GM12891 (cell line): ENCODE data around the gene HTR3C.

ENCODE experiments used
- PAX5 ChIP-seq: IDR thresholded peaks from 2 replicates; pipeline ENCODE4 v1.6.1; 2011; ENCODE audit warnings: low read length, moderate library complexity, mild to moderate bottlenecking; ENCODE audit not compliant: insufficient read depth, severe bottlenecking
- POLR2A ChIP-seq: IDR thresholded peaks from 2 replicates; pipeline ENCODE4 v1.6.1; 2011; ENCODE audit warnings: low read depth, low read length, control low read depth
- POLR2AphosphoS5 ChIP-seq: IDR thresholded peaks from 2 replicates; pipeline ENCODE4 v1.6.1; 2011; ENCODE audit warnings: low read depth, low read length, control low read depth

DNA sequence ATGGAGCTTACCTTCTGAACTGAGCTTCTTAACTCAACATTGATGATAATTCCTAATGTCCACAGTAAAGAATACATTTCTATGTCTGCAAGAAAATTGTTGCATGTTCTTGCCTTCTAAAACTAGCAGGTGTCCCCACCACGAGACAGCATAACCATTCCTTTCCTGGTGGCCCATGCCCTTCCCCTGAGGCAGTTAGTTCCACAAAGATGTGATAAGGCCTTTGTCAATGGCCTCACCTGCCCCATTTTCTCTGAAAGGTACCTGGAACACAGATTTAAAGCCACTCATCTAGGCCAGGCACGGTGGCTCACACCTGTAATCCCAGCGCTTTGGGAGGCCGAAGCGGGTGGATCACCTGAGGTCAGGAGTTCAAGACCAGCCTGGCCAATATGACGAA is 23.1 kb downstream of the HTR3C start:
- no peak for TF ChIP-seq POLR2AphosphoS5
- TF ChIP-seq POLR2A: no peak
- TF ChIP-seq PAX5: no peak
